GM19324 (cell line): Measurements from ENCODE around the gene CDKL1.
"Not testable (repeated sequence)": the region's sequence is repeated elsewhere in the genome, so short reads cannot be mapped to it uniquely, and the experiment has no call there.

Experiments
- ATAC-seq: cut with Tn5 transposase; IDR thresholded peaks from one replicate; pipeline ENCODE4 v1.9.1; 2021; ENCODE audit warnings: mild to moderate bottlenecking, moderate library complexity; ENCODE audit not compliant: unreplicated experiment, low FRiP score

The CDKL1 gene

DNA sequence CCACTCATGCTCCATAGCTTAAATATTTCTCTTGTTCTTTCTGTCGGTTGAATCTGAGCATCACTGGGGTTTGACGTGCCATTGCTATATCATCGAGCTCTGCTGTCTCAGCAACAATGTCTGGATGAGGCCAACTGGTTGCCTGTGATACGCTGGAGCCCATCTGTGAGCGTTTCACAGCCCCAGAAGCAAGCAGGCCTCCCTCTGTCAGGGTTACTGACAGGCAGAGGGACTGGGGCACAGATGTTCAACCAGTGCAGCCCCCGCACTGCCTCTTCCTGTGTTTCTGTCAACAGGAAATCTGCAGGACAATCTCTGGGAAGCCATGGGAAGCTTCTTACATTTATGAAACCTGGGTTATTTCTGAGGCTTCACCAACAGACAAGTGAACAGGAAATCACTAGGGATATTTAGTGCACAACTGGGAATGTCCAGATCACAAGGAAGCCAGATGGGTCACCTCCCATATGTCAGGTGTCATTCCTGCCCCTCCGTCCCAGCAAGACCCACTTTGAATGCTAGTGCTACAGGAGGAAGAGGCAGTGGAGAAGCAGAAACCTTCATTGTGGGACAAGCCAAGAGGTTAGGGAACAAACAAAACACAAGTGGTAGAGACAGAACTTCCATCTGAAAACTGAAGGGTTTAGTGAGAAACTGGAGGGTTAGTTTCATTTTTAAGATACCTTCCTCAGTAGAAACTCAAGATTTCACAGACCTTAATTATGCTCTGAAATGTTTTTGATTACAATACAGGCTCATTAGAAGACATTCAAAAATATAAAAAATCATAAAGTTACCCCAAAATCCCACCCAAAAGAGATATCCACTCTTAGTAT, 60.5 kb downstream of the CDKL1 start:
- ATAC-seq, result no peak

DNA sequence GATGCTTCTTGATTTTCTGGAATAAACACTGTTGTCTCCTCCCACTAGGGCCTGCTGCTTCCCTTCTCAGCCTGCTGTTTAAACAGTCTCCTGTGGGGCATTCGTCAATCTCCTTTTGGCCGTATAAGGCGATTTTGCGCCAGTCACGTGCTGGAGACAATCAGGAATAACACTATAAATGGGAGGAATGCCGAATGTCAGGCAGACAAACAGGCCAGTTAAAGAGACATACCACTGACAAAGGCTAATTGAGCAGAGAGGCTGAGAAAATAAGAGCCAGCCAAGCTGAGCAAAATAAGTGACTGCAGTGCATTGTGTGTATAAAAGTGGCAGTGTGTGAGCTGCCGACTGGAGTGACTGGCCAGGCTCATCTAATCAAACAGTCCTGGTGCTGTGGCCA, 61.3 kb downstream of the CDKL1 start:
- ATAC-seq, result no peak

DNA sequence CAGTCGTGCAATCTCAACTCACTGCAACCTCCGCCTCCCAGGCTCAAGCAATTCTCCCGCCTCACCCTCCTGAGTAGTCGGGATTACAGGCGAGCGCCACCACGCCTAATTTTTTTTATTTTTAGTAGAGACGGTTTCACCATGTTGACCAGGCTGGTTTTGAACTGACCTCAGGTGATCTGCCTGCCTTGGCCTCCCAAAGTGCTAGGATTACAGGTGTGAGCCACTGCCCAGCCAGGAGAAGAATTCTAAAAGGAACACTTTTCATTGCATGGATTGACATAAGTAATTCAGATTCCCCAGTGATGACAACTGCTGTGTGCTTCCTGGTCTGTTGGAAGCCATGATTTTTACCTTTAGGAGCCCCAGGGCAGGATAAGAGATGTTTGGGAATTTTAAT, 62.5 kb downstream of the CDKL1 start:
- ATAC-seq, result no peak

DNA sequence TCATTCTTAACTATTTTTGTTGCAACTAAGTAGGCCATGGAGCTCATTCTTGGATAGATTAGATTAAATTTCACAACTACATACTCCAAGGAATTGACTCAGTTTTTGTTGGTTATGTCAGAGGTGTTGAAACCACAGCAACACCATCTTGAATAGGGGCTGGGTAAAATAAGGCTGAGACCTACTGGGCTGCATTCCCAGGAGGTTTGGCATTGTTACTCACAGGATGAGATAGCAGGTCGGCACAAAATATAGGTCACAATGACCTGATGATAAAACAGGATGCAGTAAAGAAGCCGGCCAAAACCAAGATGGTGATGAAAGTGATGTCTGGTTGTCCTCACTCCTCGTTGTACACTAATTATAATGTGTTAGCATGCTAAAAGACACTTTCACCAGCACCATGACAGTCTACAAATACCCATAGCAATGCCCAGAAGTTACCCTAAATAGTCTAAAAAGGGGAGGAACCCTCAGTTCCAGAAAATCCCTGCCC, 63.6 kb downstream of the CDKL1 start:
- no peak for ATAC-seq

DNA sequence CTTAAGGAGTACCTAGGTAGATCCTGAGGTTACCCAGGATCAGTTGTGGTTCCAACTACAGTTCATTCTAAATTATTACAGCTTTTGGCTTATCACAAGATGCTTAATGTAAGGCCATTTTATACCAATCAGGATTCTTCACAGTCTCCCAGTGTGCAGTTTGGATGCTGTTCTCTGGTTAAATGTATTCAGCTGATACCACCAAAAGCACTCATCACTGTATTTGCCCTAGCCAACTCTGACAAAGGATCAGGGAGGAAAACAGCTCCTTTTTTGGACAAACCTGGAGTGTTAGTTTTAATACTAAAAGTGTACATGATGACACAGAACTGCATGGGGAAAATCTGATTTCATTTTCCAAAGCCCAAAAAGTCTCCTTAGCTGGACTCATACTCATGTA, 65.1 kb downstream of the CDKL1 start:
- no peak for ATAC-seq

DNA sequence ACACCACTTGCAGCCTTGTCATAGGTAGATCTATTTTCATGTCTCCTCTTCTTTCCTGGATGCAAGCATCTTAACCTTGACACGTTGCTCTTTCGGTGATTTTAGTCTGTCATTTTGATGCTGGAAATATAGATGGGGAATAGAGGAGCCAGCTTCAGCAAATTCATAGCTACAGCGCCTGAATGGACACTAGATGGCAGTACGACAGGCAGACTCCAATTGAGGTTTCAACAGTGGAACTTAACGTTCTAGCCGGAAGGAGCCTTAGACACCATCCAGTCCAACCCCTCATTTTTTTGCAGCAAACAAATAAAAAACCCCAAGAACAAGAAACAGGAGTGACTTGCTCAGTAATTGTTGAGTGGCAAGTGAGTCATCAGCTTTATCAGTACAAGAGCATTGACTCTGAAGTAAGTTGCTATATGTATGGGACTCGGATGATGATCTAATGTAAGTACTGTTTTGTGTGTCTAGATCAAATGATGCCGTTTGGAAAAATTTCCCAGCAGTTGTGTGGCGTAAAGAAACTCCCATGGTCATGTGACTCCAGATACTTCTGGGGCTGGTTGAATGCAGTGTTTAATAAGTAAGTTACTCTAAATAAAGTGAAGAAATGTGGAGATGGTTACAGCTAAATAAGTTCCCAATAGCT, 75.5 kb downstream of the CDKL1 start:
- peak; percentile 83 for ATAC-seq

DNA sequence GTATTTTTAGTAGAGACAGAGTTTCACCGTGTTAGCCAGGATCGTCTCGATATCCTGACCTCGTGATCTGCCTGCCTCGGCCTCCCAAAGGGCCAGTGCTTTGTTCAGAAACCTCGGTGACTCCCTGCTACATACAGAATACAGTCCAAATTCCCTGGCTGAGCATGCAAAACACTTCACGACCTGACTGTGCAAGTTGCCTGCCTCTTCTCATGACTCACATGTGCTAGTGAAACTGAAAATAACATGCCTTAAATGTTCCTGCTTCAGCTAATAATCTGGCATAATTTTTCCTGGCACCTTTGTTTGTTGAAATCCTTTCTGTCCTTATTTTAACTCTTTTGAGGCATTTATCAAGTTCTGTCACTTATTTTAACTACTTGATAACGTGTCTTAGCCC, 76.4 kb downstream of the CDKL1 start:
- no peak for ATAC-seq

DNA sequence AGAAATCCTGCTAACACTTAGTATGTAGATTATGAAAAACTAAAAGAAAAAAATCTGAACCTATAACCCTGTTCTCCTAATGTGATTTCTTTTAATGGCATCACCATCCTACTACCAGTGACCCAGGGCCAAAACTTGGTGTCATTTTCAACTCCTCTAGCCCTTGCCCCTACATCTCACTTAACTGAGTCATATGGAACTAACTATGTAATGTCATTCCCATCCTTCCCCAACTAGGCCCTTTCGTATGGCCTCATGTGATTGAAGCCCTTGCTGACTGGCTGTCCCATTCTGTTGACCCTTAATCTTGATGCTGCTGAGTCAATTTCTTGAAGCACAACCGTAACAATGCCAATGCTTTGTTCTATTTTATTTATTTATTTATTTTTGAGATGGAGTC, 77.0 kb downstream of the CDKL1 start:
- ATAC-seq, result no peak

DNA sequence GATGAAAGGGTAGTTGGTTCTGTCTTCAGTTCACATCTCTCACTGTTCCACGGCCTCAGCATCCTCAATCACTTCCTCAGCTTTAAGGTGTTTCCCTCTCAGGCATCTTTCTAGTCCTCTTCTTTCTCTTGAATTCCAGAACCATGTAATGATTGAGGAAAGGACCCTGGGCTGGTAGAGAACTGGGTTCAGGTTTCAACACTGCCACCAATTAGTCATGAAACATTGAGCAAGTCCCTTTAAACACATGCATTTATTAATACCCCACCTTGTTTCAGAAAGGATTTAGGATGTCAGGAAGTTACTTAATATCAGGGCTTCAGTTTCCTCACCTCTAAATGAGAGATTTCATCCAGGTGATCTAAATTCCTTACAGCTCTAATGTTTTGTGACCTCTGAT, 77.4 kb downstream of the CDKL1 start:
- no peak for ATAC-seq

DNA sequence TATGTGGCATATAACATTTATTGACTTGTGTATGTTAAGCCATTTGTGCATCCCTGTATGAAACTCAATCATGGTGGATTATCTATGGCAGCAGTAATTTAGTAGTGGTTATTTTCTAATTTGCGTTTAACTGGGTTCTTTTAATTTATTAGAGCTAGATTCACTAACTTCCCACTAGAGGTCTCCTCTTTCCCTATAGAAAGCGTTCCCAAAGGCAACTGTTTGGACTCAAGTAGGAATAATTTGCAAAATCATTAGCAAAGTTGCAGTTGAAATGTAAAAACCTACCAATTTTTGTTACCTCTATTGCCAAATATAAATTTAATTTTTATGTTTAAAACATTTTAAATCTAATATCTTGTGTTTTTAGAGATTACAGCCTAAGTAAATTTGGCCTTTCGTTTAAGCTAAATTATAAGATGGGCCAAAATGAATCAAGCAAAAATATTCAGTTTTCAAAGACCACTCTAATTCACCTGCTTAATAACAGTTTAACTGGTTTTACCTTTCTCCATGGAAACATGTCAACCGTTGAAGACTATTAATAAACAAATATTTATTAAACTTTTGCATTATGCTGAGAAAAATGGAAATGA, 78.6 kb downstream of the CDKL1 start:
- no peak for ATAC-seq

DNA sequence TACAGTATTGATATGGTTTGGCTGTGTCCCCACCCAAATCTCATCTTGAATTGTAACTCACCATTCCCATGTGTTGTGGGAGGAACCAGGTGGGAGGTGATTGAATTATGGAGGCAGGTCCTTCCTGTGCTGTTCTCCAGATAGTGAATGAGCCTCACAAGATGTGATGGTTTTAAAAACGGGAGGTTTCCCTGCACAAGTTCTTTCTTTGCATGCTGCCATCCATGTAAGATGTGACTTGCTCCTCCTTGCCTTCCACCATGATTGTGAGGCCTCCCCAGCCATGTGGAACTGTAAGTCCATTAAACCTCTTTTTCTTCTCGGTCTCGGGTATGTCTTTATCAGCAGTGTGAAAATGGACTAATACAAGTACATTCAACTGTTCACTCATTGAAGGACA, 82.6 kb downstream of the CDKL1 start:
- not testable (repeated sequence) for ATAC-seq

DNA sequence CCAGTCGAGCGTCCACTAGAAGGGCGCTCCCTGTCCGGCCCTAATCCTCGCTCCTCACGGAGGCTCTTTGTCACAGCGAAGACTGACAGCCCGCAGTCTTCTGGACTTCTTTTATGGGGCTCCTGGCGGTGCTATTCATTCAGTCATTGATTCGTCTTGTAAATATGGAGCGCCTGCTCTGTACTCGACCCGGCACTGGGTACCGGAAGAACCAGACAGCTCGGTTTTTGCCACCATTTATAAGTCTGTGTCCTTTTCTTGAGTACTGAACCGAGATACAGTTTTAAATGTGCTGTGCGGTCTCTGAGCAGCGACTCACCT, 84.0 kb downstream of the CDKL1 start:
- ATAC-seq, result no peak

DNA sequence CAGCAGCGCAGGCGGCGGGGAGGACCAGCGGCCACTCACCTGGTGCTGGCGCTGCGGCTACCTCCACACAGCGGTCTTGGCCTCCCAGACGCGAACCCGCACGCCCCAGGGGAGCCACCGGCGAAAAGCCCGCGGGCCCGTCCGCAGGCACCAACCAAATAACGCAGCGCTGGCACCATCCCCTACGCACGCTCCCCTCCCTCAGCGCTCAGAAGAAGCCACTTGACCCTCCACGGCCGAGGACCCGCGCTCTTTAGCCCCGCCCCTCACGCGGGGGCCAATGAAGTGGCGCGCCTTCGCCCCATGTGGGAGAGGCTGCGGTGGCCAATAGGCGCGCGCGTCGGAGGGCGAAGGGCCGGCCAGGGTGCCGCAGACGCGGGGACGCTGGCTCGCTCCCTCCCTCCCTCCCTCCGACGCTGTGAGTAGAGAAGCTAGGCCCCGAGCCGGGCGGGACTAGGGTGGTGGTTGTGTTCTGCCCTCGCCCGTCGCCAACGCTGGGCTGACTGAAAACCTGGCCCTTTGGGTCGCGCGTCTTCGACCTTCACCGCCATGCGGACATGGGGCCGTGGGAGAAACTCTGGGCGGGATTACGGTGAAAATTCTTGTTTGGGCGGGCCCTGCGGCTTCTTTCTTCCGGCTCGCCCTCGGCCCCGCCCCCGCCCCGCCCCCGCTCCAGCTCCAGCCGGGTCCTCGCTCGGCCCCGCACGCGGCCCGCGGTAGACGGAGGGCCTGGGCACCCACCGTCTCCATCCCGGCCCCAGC, 84.5 kb downstream of the CDKL1 start, which contains the start of the genes DMAC2L and L2HGDH:
TSS of gene DMAC2L (plus strand) at position 353 of the 762 bp plus-strand sequence. CDS start 9,164 bp downstream, outside the sequence.
TSS of gene L2HGDH (minus strand) at position 258 of the 762 bp plus-strand sequence. CDS start at position 179, 79 bp downstream.
- ATAC-seq, result peak; percentile 95

DNA sequence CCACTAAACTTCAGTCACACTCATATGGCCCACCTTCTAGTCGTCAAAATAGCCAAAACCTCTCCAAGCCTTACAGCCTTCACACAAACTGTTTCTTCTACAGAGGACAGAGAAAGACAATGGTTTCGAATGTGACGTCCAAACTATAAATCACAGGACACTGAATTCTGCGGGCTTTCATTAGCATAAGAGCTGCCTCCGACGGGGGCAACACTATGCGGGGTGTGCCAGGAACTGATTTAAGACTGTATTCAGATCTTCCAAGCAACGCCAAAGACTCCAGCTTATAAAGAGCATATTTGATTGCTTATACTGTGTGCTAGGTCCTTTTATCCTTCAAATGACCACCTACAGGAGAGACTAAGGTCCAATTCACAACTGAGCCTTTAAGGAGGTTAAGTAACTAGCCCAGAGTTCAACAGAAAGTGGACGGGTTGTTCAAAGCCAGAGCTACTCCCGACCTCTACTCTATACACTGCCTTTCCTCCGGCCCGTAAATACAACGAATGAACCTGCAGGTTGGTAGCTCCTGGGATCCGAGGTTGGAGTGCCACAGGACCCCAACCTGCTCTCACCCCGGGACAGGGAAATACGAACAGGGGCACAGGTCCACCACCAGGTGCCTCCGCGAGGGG, 85.2 kb downstream of the CDKL1 start:
- no peak for ATAC-seq

DNA sequence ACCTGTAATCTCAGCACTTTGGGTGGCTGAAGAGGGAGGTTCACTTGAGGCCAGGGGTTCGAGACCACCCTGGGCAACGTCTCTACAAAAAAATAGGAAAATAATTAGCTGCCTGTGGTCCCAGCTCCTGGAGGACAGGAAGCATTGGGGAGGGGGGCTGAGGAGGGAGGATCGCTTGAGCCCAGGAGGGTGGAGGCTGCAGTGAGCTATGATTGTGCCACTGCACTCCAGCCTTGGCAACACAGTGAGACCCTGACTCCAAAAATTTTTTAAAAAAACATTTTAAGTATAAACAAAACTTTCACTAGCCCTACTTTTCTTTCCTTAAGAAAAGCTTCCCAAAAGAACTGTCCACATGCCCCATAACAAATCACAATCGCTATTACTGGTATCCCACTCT, 86.2 kb downstream of the CDKL1 start:
- ATAC-seq, result no peak

DNA sequence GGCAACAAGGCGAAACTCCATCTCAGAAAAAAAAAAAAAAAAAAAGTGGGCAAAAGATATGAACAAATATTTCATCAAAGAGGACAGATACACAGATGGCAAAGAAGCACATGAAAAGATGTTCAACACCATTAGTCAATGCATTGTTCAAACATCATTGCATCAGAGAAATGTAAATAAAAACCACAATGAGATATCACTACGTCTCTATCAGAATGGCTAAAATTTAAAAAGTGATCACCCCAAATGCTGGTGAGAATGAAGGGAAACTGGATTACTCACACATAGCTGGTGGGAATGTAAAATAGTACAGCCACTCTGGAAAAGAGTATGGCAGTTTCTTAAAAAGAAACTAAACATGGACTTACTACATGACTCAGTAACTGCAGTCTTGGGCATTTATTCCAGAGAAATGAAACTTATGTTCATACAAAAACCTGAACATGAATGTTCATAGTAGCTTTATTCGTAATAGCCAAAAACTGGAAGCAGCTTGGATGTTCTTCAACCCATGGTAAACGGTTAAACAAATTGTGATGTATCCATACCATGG, 88.2 kb downstream of the CDKL1 start:
- no peak for ATAC-seq

DNA sequence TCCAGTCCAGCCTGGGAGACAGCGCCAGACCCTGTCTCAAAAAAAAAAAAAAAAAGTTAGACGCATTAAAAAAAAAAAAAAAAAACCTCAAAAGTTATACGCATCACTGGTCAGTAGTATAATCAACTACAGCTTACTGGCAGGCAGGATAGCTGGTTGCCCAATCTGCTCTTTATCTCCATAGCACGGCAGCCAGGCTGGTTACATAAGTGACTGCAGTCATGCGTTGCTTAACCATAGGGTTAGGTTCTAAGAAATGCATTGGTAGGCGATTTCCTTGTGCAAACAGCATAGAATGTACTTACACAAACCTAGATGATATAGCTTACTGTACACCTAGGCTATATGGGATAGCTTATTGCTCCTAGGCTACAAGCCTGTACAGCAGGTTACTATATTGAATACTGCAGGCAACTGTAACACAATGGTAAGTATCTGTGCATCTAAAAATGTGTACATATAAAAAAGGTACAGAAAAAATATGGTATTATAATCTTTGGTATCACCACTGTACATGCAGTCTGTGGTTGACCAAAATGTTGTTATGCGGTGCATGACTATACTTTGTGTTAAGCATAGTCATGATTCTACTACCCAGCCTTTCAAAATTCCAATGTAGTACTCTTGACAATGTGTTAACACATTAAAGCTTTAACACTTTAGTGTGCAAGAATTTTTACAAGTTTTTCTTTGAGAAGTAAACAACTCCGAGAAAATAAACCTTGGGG, 92.8 kb downstream of the CDKL1 start:
- ATAC-seq, result no peak

DNA sequence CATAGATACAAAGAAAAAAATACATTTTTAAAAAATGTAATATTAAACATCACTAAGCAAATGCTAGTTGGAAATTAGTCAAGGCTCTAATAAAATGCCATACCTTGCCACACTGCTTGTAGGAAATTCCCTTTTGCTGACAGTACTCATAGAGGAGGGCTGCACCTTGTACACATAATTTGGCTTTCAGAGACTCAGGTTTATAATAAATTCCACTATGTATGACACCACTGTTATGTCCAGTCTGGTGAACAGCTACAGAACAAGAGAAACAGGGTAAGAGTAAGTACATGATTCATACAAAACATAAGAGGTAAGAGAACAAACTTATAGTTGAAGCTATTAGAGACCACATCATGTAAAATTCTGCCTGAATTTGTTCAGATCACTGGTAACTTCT, 94.8 kb downstream of the CDKL1 start:
- ATAC-seq, result no peak

DNA sequence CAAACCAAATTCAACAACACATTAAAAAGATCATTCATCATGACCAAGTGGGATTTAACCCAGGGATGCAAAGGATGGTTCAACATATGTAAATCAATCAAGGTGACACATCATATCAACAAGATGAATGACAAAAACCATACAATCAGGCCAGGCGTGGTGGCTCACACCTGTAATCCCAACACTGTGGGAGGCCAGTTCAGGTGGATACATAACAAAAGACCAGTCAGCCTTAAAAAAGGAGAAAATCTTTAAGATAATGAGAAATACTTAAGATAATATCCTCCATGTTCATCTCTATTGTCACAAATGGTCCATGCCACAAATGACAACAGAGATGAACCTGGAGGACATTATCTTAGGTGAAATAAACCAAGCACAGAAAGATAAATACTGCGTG, 97.1 kb downstream of the CDKL1 start:
- no peak for ATAC-seq
